ENCODE measurements around the gene C14orf39.

- TF ChIP-seq CTCF (IDR thresholded peaks at IDR 0.05) (no peak), POLR2A (IDR thresholded peaks at IDR 0.05) (no peak)
Measured at GRCh38 chr14:60455875-60456274, 30.0 kb downstream of the C14orf39 start.
